OCI-LY3 (cell line): ENCODE data around the gene LCN6.

ENCODE experiments used
- CTCF ChIP-seq: fragments of 200-600, 300-600 bp; sonication (generic); IDR thresholded peaks from 2 replicates; pipeline ENCODE4 v1.5.1; 2014; ENCODE audit warnings: antibody characterized with exemption, low read length, low read depth
- EZH2phosphoT487 ChIP-seq: fragments of 200-600 bp; shearing (Covaris generic); IDR thresholded peaks from 2 replicates; pipeline ENCODE4 v1.6.1; 2018; ENCODE audit warnings: antibody characterized with exemption, mixed run types, low read depth

GRCh38 chr9:136697146-136697820 lies 51.0 kb downstream of the LCN6 start:
- TF ChIP-seq CTCF (no peak), EZH2phosphoT487 (no peak)
